ENCODE measurements around the gene MAP7D1.

DNA sequence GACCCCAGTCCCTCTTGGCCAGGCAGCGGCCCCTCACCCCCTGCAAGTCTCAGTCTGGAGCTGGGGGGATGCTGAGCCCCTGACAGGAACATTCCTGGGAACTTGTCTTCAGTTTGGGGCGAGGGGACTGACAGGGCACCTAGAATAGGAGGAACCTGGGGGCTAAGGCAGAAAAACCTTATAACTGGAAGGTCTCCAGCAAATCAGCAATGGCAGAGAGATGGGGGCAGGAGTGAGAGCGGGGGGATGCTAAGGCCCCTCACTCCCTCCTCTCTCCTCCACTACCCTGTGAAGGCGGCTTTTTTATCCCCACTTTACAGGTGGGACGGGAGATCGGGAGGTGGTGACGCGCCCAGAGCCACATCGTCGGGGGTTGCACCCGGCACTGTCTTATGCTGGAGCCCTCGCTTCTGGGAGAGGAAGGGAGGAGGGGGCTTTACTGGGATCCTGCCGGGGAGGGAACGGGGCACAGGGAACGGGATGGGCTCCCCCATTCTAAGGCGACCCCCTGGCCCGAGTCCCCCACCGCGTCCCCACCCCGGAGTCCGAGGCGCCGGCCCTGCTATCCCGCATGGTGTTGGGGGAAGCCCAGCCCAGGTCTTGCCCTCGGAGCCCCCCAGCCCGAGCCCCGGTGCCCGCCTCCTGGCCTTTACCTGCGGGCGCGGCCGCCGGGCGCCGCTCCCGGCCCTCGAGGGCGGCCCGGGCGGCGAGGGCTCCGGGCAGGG lies 31.4 kb upstream of the MAP7D1 start:
- TF ChIP-seq ZNF350 (CRISPR knock-in tag; IDR thresholded peaks at IDR 0.05; ENCODE audit: borderline replicate concordance, low read depth) (no peak), NFAT5 (CRISPR knock-in tag; IDR thresholded peaks at IDR 0.05) (no peak), CBX2 (IDR thresholded peaks at IDR 0.05; ENCODE audit: low read depth, low read length) (no peak), CBX2 (CRISPR knock-in tag; IDR thresholded peaks at IDR 0.05; ENCODE audit: low read depth) (no peak)
